Ishikawa (cell line): ENCODE data around the gene ATF6.

Experiments
- CEBPB ChIP-seq: IDR thresholded peaks from 2 replicates; pipeline ENCODE4 v1.6.1; 2012
- CREB1 ChIP-seq: IDR thresholded peaks from 2 replicates; pipeline ENCODE4 v1.6.1; 2012; ENCODE audit warnings: low read depth
- EGR1 ChIP-seq: IDR thresholded peaks from 2 replicates; pipeline ENCODE4 v1.6.1; 2012
- EP300 ChIP-seq: IDR thresholded peaks from 2 replicates; pipeline ENCODE4 v1.6.1; 2012; ENCODE audit warnings: borderline replicate concordance
- FOXM1 ChIP-seq: IDR thresholded peaks from 2 replicates; pipeline ENCODE4 v1.6.1; 2012; ENCODE audit warnings: low read depth, borderline replicate concordance
- NFIC ChIP-seq: IDR thresholded peaks from 2 replicates; pipeline ENCODE4 v1.6.1; 2012
- RAD21 ChIP-seq: IDR thresholded peaks from 2 replicates; pipeline ENCODE4 v1.6.1; 2012; ENCODE audit warnings: low read depth
- TAF1 ChIP-seq: IDR thresholded peaks from 2 replicates; pipeline ENCODE4 v1.6.1; 2012; ENCODE audit warnings: low read depth, mild to moderate bottlenecking
- TCF12 ChIP-seq: IDR thresholded peaks from 2 replicates; pipeline ENCODE4 v1.6.1; 2012; ENCODE audit warnings: low read depth
- TEAD4 ChIP-seq: IDR thresholded peaks from 2 replicates; pipeline ENCODE4 v1.6.1; 2012
- YY1 ChIP-seq: IDR thresholded peaks from 2 replicates; pipeline ENCODE4 v1.6.1; 2012; ENCODE audit warnings: low read depth
- ZBTB7A ChIP-seq: IDR thresholded peaks from 2 replicates; pipeline ENCODE4 v1.6.1; 2012; ENCODE audit warnings: low read depth
- TF ChIP-seq, protein P1 (sequence below): IDR thresholded peaks from 2 replicates; pipeline ENCODE4 v1.6.1; 2012
- TF ChIP-seq, protein P2 (sequence below): IDR thresholded peaks from 2 replicates; pipeline ENCODE4 v1.6.1; 2012
- TF ChIP-seq, protein P3 (sequence below): IDR thresholded peaks from 2 replicates; pipeline ENCODE4 v1.6.1; 2012; ENCODE audit warnings: low read depth, mild to moderate bottlenecking

The ATF6 gene

DNA sequence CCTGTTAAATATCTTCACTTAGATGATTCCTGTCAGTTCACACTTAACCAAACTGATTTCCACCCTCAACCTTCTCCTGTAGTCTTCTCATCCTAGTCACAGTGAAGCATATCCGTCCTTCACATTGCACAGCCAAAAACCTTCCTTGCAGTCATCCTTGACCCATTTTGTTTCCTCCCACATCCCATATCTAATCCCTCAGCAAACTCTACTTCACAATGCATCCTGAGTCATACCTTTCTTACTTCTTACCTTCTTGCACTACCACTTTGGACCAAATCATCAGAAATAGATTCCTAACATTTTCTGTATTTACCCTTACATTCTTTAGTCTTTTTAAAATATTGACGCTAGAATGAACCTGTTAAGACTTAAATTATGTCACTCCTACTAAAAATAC is 170.7 kb downstream of the ATF6 start:
- TF ChIP-seq EGR1, result no peak
- no peak for TF ChIP-seq YY1
- TF ChIP-seq CREB1, result no peak
- no peak for TF ChIP-seq RAD21
- TF ChIP-seq EP300, result no peak
- TF ChIP-seq, protein P1, sequence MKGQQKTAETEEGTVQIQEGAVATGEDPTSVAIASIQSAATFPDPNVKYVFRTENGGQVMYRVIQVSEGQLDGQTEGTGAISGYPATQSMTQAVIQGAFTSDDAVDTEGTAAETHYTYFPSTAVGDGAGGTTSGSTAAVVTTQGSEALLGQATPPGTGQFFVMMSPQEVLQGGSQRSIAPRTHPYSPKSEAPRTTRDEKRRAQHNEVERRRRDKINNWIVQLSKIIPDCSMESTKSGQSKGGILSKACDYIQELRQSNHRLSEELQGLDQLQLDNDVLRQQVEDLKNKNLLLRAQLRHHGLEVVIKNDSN, result no peak
- TF ChIP-seq, protein P2, sequence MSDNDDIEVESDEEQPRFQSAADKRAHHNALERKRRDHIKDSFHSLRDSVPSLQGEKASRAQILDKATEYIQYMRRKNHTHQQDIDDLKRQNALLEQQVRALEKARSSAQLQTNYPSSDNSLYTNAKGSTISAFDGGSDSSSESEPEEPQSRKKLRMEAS, result no peak

DNA sequence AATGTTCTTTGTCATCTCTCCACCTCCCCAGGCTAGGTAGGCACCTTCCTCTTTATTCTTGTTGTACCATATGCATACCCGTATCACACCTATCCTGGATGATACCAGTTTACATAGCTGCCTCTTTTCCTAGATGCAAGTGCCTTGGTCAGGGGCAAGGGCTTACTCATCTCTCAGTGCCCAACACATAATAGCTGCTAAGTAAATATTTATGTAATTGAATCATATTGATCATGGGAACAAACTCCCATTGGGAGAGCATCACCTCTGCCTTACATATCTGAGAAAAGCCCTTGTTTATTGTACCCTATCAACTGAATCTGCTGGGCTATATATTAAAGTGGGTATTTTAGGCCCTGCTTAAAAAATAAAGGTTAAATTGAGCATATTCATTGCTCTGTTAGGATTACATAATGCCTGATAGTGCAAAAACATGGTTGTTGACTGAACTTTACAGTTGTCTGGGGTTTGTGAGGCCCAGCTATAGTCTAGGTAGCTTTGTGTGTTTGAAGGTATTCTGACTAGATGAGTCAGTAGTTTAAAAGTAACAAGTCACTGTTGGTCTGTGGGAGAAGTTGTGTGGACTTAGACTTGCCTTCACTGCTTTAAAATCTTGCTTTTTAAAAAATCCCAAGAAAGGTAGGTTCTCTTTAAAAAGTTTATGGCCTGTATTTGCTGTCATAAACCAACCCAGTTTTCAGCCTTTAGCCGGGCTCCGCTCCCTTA is 174.9 kb downstream of the ATF6 start:
- no peak for TF ChIP-seq TAF1
- no peak for TF ChIP-seq FOXM1
- TF ChIP-seq, protein P2, result no peak
- no peak for TF ChIP-seq EGR1
- no peak for TF ChIP-seq CEBPB

DNA sequence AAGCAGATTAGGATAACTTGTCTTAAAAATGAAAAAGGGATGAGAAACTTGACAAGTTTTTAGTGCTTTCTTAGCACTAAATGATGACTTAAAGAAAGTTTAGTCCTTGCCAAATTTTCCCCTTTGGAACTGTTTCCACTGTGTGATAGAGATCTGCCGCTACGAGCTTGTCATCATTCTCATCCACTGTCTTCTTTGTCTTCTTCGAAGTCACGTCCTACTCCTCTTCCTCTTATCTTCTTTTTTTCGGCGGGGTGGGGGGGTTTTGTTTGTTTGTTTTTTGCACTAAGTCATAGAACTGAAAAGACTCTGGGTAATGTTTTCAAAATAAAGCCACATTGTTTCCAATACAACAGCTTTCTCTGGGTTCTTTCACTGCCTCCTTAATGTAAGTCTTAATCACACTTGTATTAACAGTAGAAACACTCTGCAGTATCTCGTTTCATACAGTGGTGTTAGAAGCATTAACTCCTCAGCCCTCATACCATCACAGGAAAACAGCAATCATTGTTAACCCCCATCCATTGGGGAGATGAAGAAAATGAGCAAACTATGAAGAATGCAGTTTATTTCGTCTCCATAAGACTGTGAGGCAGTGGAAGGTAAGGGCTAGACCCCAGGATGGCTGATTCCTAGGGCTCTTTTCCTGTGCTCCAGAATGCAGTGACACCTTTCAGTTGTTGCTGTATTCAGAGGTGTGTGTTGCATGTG is 175.8 kb downstream of the ATF6 start:
- TF ChIP-seq, protein P2, result no peak
- no peak for TF ChIP-seq EP300
- TF ChIP-seq NFIC, result no peak
- no peak for TF ChIP-seq TEAD4
- no peak for TF ChIP-seq CEBPB

DNA sequence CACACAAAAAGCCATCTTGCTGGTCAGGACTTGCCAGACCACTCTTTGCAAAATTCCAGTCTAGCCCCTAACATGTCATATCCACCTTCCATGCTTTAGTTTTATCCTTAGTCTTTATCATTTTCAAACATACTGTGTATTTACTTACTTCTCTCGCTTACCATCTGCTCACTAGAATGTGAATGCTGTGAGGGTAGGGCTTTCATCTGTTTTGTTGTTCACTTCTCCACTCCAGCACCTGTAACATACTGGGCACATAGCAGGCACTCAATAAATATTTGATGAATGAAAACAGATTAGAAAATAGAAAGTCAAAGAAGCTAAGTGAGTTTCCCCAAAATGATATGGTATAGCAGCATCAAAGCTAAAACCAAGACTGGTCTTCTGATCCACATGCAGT is 177.6 kb downstream of the ATF6 start:
- TF ChIP-seq EGR1 (no peak), ZBTB7A (no peak), NFIC (no peak)
- TF ChIP-seq, protein P2, result no peak

DNA sequence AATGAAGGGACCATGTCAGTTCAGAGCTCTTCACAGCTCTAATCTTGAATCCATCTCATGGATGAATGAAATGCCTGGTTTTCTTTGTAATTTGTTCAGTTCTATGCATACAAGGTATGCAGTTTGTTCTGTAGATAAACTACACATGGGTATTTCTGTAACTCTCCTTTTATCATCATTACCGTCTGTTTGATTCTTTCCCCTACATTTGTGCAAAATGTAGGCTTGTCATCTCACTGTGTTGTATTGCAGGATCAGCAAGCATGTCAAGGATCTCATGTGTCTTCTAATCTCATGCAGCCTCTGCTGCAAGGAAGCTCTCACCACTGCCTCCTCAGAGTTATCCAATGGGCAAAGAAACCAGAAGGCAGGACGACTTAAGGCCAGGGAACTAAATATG is 178.3 kb downstream of the ATF6 start:
- TF ChIP-seq FOXM1 (no peak), RAD21 (no peak), ZBTB7A (no peak), CEBPB (no peak), TAF1 (no peak), CREB1 (no peak), TCF12 (no peak), EGR1 (no peak), TEAD4 (no peak)
- TF ChIP-seq, protein P1, result no peak
- TF ChIP-seq, protein P2, result no peak
- TF ChIP-seq, protein P3, sequence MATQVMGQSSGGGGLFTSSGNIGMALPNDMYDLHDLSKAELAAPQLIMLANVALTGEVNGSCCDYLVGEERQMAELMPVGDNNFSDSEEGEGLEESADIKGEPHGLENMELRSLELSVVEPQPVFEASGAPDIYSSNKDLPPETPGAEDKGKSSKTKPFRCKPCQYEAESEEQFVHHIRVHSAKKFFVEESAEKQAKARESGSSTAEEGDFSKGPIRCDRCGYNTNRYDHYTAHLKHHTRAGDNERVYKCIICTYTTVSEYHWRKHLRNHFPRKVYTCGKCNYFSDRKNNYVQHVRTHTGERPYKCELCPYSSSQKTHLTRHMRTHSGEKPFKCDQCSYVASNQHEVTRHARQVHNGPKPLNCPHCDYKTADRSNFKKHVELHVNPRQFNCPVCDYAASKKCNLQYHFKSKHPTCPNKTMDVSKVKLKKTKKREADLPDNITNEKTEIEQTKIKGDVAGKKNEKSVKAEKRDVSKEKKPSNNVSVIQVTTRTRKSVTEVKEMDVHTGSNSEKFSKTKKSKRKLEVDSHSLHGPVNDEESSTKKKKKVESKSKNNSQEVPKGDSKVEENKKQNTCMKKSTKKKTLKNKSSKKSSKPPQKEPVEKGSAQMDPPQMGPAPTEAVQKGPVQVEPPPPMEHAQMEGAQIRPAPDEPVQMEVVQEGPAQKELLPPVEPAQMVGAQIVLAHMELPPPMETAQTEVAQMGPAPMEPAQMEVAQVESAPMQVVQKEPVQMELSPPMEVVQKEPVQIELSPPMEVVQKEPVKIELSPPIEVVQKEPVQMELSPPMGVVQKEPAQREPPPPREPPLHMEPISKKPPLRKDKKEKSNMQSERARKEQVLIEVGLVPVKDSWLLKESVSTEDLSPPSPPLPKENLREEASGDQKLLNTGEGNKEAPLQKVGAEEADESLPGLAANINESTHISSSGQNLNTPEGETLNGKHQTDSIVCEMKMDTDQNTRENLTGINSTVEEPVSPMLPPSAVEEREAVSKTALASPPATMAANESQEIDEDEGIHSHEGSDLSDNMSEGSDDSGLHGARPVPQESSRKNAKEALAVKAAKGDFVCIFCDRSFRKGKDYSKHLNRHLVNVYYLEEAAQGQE, result no peak

DNA sequence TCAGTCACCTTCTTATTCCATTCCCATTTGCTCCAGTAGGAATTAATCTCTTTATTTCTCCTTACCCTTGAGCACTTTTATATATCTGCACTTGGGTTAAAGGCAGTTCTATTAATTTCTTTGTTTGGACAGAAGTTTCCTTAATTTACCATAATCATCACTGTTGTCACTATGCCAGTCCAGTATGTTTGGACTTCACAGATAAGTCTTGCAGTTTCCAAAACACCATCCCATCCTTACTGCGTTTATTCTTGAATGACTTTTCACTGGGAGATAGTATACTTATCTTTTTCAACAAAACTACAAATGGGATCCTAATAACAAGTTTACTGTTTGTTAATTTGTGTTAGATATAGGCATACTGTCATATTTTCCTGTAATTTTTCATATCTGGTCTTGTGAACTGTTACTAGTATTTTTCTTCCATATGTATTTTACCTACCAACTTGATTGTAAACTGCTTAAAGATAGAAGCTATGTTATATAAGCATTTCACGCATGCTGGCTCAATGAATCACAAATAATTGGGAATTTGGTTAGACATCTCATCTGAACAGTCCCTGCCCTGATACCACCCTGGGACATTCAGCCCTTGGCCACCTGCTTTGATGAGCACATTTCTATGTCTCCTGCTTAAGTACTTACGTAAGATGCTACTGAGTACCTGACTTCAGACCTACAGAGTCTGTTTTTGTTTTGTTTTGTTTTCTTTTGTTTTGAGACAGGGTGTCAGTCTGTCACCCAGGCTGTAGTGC is 179.4 kb downstream of the ATF6 start:
- no peak for TF ChIP-seq RAD21
- TF ChIP-seq CREB1, result no peak
- no peak for TF ChIP-seq ZBTB7A
- TF ChIP-seq, protein P3, result no peak
- TF ChIP-seq YY1, result no peak
